ENCODE measurements around the gene FRMD3.

- TF ChIP-seq EZH2phosphoT487 (IDR thresholded peaks at IDR 0.05), result no peak
- TF ChIP-seq EZH2 (IDR thresholded peaks at IDR 0.05), result no peak
- no peak for TF ChIP-seq CTCF (IDR thresholded peaks at IDR 0.05)
These were observed 195.5 kb downstream of the FRMD3 start for GRCh38 chr9:83342731-83343130.
